Tibial artery (tissue), 4 donors: Measurements from ENCODE around the gene CACNA2D2.

ENCODE experiments used
- DNase-seq, 2 donors: peaks; one replicate each; pipeline ENCODE4 v3.0.0-alpha.2; 2019
- H3K27ac ChIP-seq, 2 donors: fragments of 200-600 bp; sonication (generic) in 1 of 2; 1 replicate in 1 of 2; 2 replicates in 1 of 2; pipeline ENCODE4 v1.5.1; 2018 to 2019; ENCODE audit warnings: mild to moderate bottlenecking in 1 of 2
- H3K27me3 ChIP-seq, 2 donors: fragments of 200-600 bp; sonication (generic) in 1 of 2; one replicate each; pipeline versions ENCODE4 v1.5.1 to v1.6.0; 2016 to 2019
- H3K36me3 ChIP-seq, 3 donors: fragments of 200-600 bp; sonication (generic) in 2 of 3; one replicate each; pipeline ENCODE4 v1.5.1; 2016 to 2019; ENCODE audit warnings: mild to moderate bottlenecking in 2 of 3
- H3K4me1 ChIP-seq, 4 donors: fragments of 200-600 bp; sonication (generic) in 2 of 4; 1 replicate in 3 of 4; 2 replicates in 1 of 4; pipeline ENCODE4 v1.5.1; 2016 to 2019
- H3K4me3 ChIP-seq, 2 donors: fragments of 200-600 bp; sonication (generic) in 1 of 2; 1 replicate in 1 of 2; 2 replicates in 1 of 2; pipeline ENCODE4 v1.5.1; 2018 to 2019; ENCODE audit warnings: mild to moderate bottlenecking in 2 of 2
- H3K9me3 ChIP-seq, 3 donors: fragments of 200-600 bp; sonication (generic) in 1 of 3; one replicate each; pipeline ENCODE4 v1.5.1; 2016 to 2019
- intact Hi-C: fragments of 100-400 bp; cut with DNase I; formaldehyde crosslinking; loops from one replicate; pipeline ENCODE4 v1.15.0; 2023; ENCODE audit warnings: low total_unique reads
- TF ChIP-seq, protein P1 (sequence below), 2 experiments: fragments of 200-600 bp in 1 of 2; fragments of 450-650 bp in 1 of 2; IDR thresholded peaks; one replicate each; pipeline ENCODE4 v1.5.1; 2017 to 2019; ENCODE audit warnings: antibody characterized with exemption in 2 of 2, mild to moderate bottlenecking in 1 of 2, moderate library complexity in 1 of 2

CACNA2D2 gene

DNA sequence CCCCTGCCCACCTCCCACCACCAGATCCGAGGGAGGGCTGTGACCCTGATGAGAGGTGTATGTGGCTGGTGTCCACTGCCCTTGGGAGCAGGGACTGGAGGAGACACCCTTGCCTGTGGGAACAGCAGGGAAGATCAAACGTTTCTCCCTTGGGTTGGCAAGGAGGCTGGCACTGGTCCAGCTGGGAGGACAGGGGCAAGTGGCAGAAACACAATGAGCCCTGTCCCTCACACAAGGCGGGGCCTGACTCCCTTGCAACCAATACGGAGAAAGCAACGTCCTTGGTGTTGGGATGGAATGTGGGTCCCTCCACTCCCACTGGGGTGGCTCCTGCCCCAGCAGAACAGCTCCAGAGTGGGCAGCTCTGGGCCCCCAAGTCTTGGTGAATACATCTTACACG is 186.1 kb downstream of the CACNA2D2 start:
- Histone ChIP-seq H3K4me1 (peaks cover 0 to 50% (median 28%) of the 10 kb centered on the region in 4 donors), H3K27me3 (no peaks in the 10 kb centered on the region), H3K36me3 (peaks cover 0 to 24% (median 18%) of the 10 kb centered on the region in 3 donors), H3K4me3 (no peak overlapping the region), H3K9me3 (no peaks in the 10 kb centered on the region), H3K27ac (no peak overlapping the region)
- no peak for DNase-seq
- TF ChIP-seq, protein P1, sequence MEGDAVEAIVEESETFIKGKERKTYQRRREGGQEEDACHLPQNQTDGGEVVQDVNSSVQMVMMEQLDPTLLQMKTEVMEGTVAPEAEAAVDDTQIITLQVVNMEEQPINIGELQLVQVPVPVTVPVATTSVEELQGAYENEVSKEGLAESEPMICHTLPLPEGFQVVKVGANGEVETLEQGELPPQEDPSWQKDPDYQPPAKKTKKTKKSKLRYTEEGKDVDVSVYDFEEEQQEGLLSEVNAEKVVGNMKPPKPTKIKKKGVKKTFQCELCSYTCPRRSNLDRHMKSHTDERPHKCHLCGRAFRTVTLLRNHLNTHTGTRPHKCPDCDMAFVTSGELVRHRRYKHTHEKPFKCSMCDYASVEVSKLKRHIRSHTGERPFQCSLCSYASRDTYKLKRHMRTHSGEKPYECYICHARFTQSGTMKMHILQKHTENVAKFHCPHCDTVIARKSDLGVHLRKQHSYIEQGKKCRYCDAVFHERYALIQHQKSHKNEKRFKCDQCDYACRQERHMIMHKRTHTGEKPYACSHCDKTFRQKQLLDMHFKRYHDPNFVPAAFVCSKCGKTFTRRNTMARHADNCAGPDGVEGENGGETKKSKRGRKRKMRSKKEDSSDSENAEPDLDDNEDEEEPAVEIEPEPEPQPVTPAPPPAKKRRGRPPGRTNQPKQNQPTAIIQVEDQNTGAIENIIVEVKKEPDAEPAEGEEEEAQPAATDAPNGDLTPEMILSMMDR (IDR thresholded peaks at IDR 0.05) = no peak
- intact Hi-C loops = no loop called here

DNA sequence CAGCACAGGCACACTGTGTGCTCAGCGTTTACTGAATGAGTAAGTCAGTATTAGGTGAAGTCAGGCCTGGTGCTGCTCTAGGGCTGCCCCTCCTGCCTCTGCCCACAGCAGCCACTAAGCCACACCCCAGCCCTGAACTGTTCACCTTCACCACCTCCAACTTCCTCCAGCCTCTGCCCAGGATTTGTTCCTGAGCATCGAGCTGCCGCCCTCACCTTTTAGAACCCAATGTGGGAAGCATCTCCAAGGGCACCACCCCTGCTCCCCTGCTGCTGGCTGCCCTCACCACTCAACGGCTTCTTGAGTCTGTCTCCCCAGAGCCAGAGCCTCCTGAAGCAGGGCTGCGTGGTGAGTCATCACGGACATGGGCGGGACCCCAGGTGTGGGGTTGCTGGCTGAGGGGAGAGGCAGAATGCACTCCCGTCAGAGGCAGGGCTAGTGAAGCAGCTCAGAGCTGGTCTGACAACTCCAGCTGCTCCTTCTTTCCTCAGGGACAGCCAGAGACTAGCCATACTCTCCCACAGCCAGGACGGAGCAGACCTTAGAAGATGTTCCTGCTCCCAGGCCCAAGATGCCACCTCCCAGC is 186.7 kb downstream of the CACNA2D2 start:
- no peak overlapping the region for H3K4me3 ChIP-seq
- no peaks in the 10 kb centered on the region for H3K9me3 ChIP-seq
- no peak for DNase-seq
- peaks cover 0 to 45% (median 23%) of the 10 kb centered on the region in 4 donors for H3K4me1 ChIP-seq
- TF ChIP-seq, protein P1 (IDR thresholded peaks at IDR 0.05) = no peak
- H3K27ac ChIP-seq = no peak overlapping the region
- no peaks in the 10 kb centered on the region for H3K27me3 ChIP-seq
- intact Hi-C loops = no loop called here
- H3K36me3 ChIP-seq = peaks cover 0 to 24% (median 18%) of the 10 kb centered on the region in 3 donors

DNA sequence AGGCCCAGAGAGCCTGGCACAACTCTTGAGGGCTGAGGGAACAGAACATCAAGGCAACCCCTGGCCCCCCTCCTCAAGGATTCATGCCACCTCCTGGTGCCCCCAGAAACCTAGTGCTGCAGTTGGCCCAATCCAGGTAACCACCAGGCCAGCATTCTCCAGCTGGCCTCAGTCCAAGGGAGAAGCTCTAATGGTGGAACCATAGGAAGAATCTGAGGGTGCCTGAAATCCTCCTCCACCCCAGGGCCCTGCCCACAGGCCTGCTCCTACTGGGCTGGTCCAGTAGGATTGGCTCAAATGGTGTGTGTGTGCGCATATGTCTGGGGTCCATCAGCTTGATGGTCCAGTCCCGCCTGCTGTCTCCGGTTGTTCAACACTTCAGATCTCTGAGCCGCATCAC is 188.6 kb downstream of the CACNA2D2 start:
- DNase-seq = no peak
- no peaks in the 10 kb centered on the region for H3K27me3 ChIP-seq
- peaks cover 0 to 33% (median 13%) of the 10 kb centered on the region in 4 donors for H3K4me1 ChIP-seq
- no peak overlapping the region for H3K27ac ChIP-seq
- no peaks in the 10 kb centered on the region for H3K9me3 ChIP-seq
- H3K36me3 ChIP-seq = peaks cover 0 to 24% (median 18%) of the 10 kb centered on the region in 3 donors
- H3K4me3 ChIP-seq = no peak overlapping the region
- TF ChIP-seq, protein P1 (IDR thresholded peaks at IDR 0.05) = no peak
- intact Hi-C loops = no loop called here

DNA sequence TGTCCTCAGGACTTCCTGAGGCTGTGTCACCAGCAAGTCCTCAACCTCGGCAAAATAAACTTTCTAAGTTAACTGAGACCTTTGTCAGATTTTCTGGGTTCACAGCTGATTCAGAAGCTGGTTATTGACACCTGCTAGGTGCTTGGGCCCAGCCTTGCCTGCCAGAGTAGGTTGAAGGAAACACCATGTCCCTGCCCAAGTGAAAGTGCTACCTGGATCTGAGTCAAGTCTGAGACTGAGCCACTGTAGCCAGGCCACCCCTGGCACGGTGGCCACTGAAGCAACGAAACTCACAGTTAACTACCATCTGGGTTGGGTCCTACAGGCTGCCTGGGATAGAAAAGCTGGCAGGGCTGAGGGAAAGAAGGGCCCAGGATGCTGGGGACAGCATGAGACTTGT is 189.1 kb downstream of the CACNA2D2 start:
- TF ChIP-seq, protein P1 (IDR thresholded peaks at IDR 0.05) = no peak
- Histone ChIP-seq H3K36me3 (peaks cover 0 to 24% (median 18%) of the 10 kb centered on the region in 3 donors), H3K27ac (no peak overlapping the region), H3K4me1 (peaks cover 0 to 30% (median 9%) of the 10 kb centered on the region in 4 donors), H3K9me3 (no peaks in the 10 kb centered on the region), H3K27me3 (no peaks in the 10 kb centered on the region), H3K4me3 (no peak overlapping the region)
- intact Hi-C loops = no loop called here
- no peak for DNase-seq
